Superior temporal gyrus (tissue), 1 donor: Measurements from ENCODE around the gene CDR2.
A peak's percentile ranks its signal among the peaks of the same experiment; 100 is the strongest.

Experiments used
- DNase-seq: peaks from one replicate; pipeline ENCODE4 v3.0.0-alpha.2; 2016; ENCODE audit errors: extremely low spot score

The CDR2 gene

DNA sequence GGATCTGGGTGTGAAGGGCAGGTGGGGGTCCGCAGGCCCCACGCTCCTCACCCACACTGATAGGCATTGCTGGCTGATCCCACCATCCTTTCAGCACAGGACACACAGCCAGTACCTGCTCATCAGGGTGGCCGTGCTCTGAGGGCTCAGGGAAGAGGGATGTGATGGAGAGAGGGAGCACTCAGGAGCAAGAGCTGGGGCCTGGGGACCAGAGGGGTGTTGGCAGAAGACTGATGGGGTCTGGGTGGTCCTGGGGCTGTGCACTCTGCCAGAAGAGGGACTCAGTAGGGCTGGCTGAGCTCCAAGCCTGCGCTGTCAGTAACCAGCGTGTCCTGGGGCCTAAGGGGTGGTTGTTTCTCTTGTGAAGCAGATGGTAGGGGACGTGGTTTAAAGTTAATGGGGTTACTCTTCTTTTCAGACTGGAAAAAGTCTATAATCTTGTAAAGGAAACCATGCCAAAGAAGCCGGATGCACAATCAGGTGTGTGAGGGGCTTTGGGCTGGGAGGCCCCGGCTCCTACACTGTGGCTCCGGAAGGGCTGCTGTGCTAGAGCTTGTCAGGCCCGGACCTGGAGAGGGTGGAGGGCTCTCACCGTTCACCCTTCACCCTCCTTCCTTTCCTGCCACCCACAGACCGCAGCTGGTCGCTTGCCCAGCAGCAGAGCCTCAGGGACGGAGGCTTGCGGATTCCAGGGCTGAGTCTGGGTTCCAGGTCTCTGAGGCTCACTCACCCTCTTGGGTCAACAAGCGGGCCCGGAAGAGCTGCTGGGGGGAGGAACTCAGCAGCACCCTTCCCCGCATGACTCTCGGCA lies 49.4 kb downstream of the CDR2 start:
- no peak for DNase-seq

GRCh38 chr16:22323959-22324786 lies 50.2 kb downstream of the CDR2 start:
- DNase-seq: no peak

- no peak for DNase-seq
Observed at GRCh38 chr16:22323173-22323958, 51.1 kb downstream of the CDR2 start.

- no peak for DNase-seq
Observed at GRCh38 chr16:22322741-22323140, 51.7 kb downstream of the CDR2 start.

DNA sequence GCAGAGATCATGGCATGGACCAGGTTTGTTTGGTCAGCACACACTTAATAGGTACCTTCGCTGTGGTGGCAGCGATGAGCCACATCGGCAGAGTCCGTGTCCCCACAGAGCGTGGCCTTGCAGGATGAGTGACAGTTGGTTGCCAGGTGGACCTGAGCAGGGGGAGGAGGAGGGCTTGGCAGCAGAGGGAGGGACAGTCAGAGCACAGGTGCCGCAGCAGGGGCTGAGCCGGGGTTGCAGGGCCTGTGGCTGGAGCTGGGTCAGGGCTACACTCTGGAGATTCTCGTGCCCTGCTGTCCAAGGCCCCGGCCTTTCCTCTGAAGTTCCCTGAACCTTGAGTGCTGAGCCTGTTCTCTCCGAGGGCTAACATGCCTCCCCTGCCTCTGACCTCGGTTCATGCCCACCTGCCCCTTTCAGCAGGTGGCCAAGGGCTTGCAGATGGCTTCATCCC lies 52.4 kb downstream of the CDR2 start:
- DNase-seq: no peak

DNA sequence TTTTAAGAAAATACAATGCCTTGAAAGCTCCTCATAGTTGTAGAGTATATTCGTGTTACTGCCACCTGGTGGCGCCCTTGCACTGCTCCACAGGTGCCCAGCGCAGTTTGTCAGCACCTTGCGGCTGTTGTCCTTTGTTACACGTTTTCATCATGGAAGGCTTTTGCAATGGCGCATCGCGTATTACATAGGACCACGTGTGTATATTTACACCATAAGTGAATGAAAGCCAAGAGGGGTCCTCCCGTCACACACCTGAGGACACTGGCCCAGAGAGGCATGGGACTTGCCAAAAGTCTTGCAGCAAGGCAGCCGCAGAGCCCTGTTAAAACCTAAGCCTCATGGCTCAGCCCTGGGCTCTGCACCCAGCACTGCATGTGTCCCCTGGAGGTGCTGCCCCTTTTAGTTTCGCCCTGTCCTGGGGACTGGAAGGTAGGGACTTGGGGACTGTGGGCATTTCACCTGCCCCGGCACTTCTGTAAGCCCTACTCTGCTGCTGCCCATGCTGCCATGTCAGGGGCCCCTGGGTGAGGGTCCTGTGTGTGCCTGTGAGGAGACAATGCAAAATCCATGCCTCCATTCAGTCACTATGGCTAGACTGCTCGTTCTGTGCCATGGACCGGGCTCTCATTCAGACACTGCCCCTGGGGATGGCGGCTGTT lies 52.9 kb downstream of the CDR2 start:
- peak; percentile 81 for DNase-seq

DNA sequence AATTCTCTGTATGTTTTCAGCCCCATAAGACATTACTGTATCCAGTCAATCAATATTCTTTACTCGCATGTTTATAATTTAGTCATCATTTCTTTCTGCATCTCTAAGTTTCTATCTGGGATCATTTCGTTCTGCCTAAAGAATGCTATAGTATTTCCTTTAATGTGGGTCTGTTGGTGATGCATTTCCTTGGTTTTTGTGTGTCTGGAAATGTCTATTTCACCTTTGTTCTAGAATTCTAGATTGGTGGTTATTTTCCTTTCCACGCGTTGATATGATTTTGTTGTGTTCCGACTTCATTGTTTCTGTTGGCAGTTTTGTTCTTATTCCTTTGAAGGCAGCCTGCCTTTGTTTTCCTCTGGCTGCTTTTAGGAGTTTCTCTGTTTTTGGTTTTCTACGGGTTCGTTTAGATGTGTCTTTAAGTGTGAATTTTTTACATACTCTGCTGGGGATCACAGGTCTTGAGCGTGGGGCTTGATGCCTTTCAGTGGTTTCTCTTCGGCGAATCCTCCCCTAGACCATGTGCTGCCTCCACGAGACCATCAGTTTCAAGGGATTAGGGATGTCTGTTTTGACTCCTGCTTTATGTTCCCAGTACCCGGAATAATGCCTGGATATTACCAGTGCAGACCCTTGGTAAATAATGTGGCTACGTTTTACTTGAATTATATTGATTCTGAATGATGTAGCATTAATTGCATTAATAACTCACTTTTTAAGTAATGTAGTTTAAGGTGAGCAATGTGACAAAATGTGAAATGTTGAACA lies 53.7 kb downstream of the CDR2 start:
- DNase-seq: no peak

GRCh38 chr16:22318690-22319358 lies 55.6 kb downstream of the CDR2 start:
- no peak for DNase-seq

- DNase-seq: no peak
Observed at GRCh38 chr16:22317625-22318024, 56.8 kb downstream of the CDR2 start.

DNA sequence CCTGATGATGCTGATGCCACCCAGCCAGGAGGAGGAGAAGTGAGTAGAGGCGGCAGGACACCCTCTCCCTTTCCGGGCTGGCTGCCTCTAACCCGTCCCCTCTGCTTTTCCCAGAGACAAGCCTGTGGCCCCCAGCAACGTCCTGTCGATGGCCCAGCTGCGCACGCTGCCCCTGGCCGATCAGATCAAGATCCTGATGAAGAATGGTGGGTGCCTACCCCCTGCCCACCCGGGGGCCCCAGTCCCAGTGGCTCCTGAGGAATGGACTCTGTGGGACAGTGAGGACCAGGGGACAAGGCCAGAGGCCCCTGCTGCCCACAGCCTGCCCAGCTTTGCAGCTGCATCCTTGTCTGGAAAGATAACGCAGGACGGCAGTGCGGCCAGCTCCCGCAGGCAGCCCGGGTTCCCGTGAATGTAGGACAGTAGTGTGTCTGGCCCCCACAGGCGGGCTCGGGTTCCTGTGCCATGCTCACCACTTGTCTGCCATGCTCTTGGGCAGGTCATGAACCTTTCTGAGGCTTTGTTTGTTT lies 57.4 kb downstream of the CDR2 start:
- no peak for DNase-seq

GRCh38 chr16:22316411-22316811 lies 58.0 kb downstream of the CDR2 start:
- DNase-seq: no peak

DNA sequence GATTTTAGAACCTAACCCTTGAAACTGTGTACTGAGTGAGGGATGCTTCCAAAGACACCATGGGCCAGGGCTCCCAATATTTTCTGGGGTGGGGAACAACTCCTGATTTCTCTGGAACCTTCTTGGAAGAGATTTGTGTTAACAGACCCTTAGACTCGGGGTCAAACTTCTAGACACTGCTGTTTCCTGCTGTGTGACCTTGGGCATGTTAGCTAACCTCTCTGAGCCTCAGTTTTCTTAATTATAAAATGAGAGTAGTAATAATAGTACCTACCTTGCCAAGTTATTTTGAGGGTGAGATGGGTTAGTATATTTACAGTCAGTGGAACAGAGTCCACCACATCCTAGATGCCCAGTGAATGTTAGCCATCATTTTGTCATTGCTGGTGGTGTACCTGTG lies 58.4 kb downstream of the CDR2 start:
- no peak for DNase-seq

GRCh38 chr16:22314661-22315626 lies 59.5 kb downstream of the CDR2 start:
- DNase-seq: no peak

DNA sequence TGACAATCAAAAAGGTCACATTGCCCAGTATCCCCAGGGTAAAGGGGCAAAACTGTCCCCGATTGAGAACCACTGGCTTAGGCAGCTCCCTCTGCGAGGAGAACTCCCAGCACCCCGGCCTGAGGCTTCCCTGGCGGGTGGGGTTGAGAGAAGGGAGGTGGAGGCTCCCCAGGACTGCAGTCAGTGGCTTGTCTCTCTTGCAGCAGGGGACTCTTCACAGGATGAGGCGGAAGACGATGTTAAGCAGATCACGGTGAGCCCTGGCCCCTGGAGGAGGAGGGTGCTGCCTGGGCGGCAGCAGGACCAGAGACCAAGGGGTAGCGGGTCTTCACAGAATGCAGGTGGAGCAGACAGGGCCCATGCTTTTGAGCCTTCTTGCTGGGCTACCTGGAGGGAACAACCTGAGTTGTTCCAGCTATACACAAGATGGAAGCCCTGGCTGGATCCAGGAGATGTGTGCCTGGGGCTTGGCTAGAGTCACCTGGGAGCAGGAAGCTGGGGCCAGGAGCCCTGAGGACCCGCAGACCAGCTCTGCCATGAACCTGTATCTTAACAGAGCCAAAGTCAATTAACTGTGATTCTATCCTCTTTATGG lies 60.4 kb downstream of the CDR2 start:
- DNase-seq: no peak

DNA sequence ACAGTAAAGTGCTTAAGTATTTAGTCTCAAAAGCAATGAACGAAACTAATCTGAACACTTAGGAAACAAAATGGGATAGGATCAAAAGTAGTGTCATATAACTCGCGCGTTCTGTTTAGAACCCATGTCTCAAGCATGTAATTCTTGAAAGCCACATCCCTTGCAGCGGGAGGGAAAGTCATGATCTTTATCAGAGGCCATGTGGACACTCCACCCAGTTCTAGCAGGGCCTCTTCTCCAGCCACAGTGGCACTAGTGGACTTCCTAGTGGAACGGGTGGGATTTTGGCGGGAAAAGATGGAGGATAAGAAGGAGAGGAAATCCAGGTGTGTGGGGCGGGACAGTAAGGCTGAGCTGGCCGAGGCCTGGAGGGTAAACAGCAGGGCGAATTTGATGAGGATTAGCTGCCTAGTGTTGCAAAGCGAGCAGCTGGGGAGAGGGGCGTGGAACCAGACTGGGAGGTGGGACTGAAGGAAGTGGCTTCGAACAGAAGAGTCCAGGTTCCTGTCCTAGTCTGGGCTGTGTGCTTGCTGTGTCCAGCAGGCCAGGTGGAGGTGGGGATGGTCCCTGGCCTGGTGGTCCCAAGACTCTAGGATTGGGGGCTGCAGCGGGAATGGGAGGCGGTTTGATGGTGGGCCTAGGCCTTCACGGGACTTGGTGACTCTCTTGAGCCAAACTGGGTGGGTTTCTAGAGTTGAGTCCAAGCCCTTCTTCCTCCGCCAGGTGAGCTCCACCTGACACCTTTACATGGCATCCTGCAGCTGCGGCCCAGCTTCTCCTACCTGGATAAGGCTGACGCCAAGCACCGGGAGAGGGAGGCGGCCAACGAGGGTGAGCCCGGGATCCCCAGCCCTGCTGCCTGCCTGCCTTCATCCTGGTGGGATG lies 61.3 kb downstream of the CDR2 start:
- DNase-seq: no peak

GRCh38 chr16:22311520-22311919 lies 62.9 kb downstream of the CDR2 start:
- no peak for DNase-seq

DNA sequence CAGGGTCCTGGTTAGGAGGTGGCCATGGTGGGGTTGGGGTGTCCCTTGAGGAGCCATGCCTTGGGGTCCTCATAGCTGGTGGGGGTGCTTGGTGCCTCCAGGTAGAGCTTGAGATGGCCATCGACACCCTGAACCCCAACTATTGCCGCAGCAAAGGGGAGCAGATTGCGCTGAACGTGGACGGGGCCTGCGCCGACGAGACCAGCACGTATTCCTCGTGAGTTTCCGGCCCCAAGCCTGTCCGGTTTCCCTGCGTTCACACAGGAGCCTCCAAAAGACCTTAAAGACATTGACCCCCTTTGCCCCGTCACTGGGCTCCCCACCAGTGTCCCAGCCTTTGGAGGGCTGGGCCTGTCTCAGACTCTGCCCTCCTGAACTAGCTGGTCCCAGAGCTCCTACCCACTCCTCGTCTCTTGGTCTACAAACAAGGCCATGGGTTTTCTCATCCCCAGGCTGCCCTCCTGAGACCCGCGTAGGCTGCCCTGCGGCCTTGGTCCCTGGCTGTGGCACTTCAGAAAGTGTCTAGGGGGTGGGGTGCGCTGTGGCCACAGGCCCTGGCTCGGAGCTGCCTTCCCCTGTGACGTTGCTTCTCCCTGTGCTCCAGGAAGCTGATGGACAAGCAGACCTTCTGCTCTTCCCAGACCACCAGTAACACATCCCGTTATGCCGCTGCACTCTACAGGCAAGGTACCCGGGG lies 65.4 kb downstream of the CDR2 start:
- no peak for DNase-seq
